Measurements from ENCODE around the gene PEAK1.

Gene PEAK1

DNA sequence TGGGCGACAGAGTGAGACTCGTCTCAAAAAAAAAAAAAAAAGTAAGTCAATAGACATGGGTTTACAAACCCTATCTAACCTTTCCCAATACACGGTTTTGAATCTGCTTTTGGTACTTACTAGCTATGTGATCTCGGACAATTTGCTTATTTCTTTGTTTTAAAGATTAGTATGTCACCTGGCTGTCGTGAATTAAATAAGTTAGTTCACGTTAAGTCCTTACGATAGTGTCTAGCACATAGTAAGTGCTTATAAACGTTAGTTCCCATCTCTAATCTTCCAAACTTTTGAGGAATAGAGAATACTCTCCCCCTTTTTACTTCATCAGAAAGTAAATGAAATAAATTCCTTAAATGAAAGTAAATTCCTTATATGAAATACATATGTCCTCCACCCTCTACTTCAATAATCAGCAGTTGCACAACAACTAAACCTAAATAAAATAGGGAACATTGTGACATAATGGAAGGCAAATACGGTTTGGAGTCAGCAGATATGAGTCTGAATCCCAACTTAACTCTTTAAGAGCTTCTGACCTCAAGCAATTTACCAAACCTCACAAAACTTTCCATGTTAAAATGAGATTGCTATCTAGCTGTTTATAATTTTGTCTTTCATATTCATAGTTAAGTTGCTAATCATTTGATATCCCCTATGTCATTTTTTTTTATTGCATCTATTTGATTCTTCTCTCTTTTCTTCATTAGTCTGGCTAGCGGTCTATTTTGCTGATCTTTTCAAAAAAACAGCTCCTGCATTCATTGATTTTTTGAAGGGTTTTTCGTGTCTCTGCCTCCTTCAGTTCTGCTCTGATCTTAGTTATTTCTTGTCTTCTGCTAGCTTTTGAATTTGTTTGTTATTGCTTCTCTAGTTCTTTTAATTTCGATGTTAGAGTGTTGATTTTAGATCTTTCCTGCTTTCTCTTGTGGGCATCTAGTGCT, 134.6 kb downstream of the PEAK1 start:
- CTCF ChIA-PET = interaction anchor here (0.6 kb wide), 1 partner anchor 41 kb away, joined by 7 read pairs; no protein-coding TSS in a partner anchor
- POLR2A ChIA-PET = interaction anchor here (0.8 kb wide), 1 partner anchor 12 kb away, joined by 3 read pairs; no protein-coding TSS in a partner anchor

DNA sequence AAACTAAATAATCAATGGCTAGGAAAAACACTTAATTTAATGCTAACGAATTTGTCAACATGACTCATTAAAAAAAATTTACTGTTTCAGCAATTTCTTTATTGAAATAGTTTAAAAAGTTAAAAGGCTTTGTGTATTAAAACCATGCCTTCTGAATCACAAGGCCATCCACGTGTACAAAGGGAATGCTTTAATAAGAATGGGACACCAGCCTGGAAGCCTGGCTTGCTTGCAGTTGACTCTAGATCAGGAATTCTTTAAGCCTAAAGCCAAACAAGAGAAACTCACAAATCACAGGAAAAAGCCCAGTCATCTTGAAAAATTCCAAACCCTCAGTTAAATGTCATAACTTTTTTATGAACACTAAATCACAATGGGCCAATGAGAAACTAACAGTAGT, 137.6 kb downstream of the PEAK1 start:
- Histone ChIP-seq H3K9me3 (ENCODE audit: control insufficient read depth, insufficient read depth, low read depth, low read length) (no peaks in the 10 kb centered on the region), H3K4me1 (ENCODE audit: control insufficient read depth, insufficient read depth, low read length) (no peaks in the 10 kb centered on the region), H3K36me3 (ENCODE audit: control insufficient read depth in 2 of 2, insufficient read depth in 1 of 2, low read length in 2 of 2) (peaks cover 0 to 5% of the 10 kb centered on the region in 2 experiments; a peak in 2 of 3 replicates), H3K4me3 (ENCODE audit: low read depth, low read length) (no peak overlapping the region), H3K27ac (ENCODE audit: extremely low read depth, low read depth, low read length) (no peak overlapping the region)
- POLR2A ChIA-PET = no interaction called here
- no peak for TF ChIP-seq PRDM10 (tag by site-specific recombination; IDR thresholded peaks at IDR 0.05)
- TF ChIP-seq ZNF76 (tag by site-specific recombination; IDR thresholded peaks at IDR 0.05; ENCODE audit: borderline replicate concordance, low read depth) = no peak
- TF ChIP-seq, protein P1, sequence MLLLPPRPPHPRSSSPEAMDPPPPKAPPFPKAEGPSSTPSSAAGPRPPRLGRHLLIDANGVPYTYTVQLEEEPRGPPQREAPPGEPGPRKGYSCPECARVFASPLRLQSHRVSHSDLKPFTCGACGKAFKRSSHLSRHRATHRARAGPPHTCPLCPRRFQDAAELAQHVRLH (tag by site-specific recombination; IDR thresholded peaks at IDR 0.05) = no peak
- TF ChIP-seq PATZ1 (tag by site-specific recombination; IDR thresholded peaks at IDR 0.05) = no peak
- TF ChIP-seq ZNF324 (tag by site-specific recombination; IDR thresholded peaks at IDR 0.05) = no peak
- no peak for TF ChIP-seq ZBTB1 (tag by site-specific recombination; IDR thresholded peaks at IDR 0.05)
- no peak for TF ChIP-seq BCL11A (tag by site-specific recombination; IDR thresholded peaks at IDR 0.05; ENCODE audit: low read depth)
- TF ChIP-seq ZNF473 (tag by site-specific recombination; IDR thresholded peaks at IDR 0.05) = no peak
- no peak for TF ChIP-seq ZFHX2 (tag by site-specific recombination; conservative IDR thresholded peaks at IDR 0.05)
- CTCF ChIA-PET = interaction anchor here (1.1 kb wide), 1 partner anchor 261 kb away, joined by 7 read pairs; no protein-coding TSS in a partner anchor

More for the DNA sequence above, 134.6 kb downstream of the PEAK1 start:
- Histone ChIP-seq H3K36me3 (ENCODE audit: control insufficient read depth in 2 of 2, insufficient read depth in 1 of 2, low read length in 2 of 2) (peaks cover 0 to 5% of the 10 kb centered on the region in 2 experiments; a peak in 2 of 3 replicates), H3K4me1 (ENCODE audit: control insufficient read depth, insufficient read depth, low read length) (no peaks in the 10 kb centered on the region), H3K27ac (ENCODE audit: extremely low read depth, low read depth, low read length) (no peak overlapping the region), H3K4me3 (ENCODE audit: low read depth, low read length) (no peak overlapping the region), H3K9me3 (ENCODE audit: control insufficient read depth, insufficient read depth, low read depth, low read length) (no peaks in the 10 kb centered on the region)
- TF ChIP-seq GLIS1 (tag by site-specific recombination; IDR thresholded peaks at IDR 0.05) (no peak), ZNF561 (tag by site-specific recombination; IDR thresholded peaks at IDR 0.05; ENCODE audit: borderline replicate concordance) (no peak), ZNF692 (tag by site-specific recombination; IDR thresholded peaks at IDR 0.05) (no peak), BCL6B (tag by site-specific recombination; IDR thresholded peaks at IDR 0.05) (no peak)

All from HEK293 (cell line).